ENCODE data around the gene ZNF333.

ZNF333 gene

DNA sequence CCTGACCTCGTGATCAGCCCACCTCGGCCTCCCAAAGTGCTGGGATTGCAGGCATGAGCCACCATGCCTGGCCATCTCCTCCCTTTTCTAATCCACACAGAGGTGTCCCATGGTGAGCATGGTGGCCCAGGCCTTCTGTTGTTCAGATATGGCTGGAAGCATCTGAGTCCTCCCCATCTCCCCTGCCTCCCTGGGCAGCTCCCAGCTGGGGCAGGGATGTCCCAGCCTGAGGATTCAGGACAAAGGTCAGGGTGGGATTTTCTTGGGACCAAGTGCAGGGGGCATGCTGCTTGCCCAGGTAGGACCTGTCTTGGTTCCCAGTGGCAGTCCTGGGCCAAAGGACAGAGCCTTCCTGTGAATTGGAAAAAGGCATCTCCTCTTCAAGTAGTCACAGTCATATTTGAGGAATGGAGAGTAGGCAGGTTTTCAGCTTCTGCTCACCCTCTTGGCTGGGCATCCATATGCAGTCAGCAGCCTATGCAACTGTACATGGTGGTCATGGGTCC lies 77.7 kb downstream of the ZNF333 start:
- Histone ChIP-seq H3K9me3 (no peaks in the 10 kb centered on the region), H3K36me3 (no peaks in the 10 kb centered on the region), H3K4me1 (no peaks in the 10 kb centered on the region), H3K27me3 (no peaks in the 10 kb centered on the region), H3K4me3 (ENCODE audit: low read depth, low read length) (no peak overlapping the region)
- TF ChIP-seq, protein P1, sequence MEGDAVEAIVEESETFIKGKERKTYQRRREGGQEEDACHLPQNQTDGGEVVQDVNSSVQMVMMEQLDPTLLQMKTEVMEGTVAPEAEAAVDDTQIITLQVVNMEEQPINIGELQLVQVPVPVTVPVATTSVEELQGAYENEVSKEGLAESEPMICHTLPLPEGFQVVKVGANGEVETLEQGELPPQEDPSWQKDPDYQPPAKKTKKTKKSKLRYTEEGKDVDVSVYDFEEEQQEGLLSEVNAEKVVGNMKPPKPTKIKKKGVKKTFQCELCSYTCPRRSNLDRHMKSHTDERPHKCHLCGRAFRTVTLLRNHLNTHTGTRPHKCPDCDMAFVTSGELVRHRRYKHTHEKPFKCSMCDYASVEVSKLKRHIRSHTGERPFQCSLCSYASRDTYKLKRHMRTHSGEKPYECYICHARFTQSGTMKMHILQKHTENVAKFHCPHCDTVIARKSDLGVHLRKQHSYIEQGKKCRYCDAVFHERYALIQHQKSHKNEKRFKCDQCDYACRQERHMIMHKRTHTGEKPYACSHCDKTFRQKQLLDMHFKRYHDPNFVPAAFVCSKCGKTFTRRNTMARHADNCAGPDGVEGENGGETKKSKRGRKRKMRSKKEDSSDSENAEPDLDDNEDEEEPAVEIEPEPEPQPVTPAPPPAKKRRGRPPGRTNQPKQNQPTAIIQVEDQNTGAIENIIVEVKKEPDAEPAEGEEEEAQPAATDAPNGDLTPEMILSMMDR (IDR thresholded peaks at IDR 0.05; ENCODE audit: low read depth, low read length): no peak
- no peak for DNase-seq

DNA sequence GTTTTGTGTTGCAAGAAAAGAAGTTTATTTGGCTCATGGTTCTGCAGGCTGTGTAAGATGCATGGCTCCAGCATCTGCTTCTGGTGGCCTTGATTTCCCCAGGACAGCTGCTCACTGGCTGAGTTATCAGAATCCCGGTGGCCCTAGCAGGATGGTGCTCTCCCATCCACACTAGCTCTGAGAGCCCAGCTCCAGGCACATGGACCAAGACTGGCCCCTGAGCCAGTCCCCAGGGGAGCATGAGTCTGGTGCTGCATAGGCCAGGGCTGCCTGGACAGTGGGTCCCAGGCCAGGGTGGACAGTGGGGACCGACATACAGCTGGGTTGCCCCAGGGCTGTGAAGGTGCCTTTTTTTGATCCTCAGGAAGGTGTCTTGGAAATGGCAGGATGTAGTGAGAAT lies 78.2 kb downstream of the ZNF333 start:
- TF ChIP-seq, protein P1 (IDR thresholded peaks at IDR 0.05; ENCODE audit: low read depth, low read length): no peak
- DNase-seq: no peak
- Histone ChIP-seq H3K4me3 (ENCODE audit: low read depth, low read length) (no peak overlapping the region), H3K4me1 (no peaks in the 10 kb centered on the region), H3K9me3 (no peaks in the 10 kb centered on the region), H3K27me3 (no peaks in the 10 kb centered on the region), H3K36me3 (no peaks in the 10 kb centered on the region)

DNA sequence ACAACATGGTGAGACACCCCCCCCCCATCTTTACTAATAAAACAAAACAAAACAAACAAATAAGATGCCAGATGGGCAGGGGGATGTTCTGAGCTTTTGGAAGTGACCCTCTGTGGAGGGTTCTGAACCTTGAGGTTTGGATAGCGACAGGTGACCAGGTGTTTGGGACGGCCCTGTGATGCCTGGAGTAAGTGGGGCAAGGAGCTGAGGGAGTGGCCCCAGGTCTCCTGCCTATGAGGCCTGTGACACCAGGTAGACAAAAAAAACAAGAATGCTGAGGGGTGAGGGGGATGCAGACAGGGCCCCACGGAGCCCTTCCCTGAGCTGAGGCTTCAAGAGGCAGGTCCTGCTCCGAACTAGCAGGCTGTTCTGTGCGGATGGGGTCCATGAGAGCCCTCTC lies 79.4 kb downstream of the ZNF333 start:
- Histone ChIP-seq H3K36me3 (no peaks in the 10 kb centered on the region), H3K4me1 (no peaks in the 10 kb centered on the region), H3K9me3 (no peaks in the 10 kb centered on the region), H3K27me3 (no peaks in the 10 kb centered on the region), H3K4me3 (ENCODE audit: low read depth, low read length) (no peak overlapping the region)
- TF ChIP-seq, protein P1 (IDR thresholded peaks at IDR 0.05; ENCODE audit: low read depth, low read length): no peak
- DNase-seq: no peak

DNA sequence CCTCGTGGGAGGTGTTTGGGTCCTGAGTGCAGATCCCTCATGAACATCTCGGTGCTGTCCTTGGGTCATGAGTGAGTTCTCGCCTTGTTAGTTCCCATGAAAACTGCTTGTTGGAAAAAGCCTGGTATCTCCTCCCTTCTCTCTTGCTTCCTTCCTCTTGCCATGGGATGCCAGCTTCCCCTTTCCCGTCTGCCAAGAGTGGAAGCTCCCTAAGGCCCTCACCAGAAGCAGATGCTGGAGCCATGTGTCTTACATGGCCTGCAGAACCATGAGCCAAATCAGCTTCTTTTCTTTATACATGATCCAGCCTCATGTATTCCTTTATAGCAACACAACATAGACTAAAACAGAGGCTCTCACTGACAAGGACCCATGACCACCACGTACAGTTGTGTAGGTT lies 80.3 kb downstream of the ZNF333 start:
- Histone ChIP-seq H3K4me3 (ENCODE audit: low read depth, low read length) (no peak overlapping the region), H3K36me3 (no peaks in the 10 kb centered on the region), H3K27me3 (no peaks in the 10 kb centered on the region), H3K9me3 (no peaks in the 10 kb centered on the region), H3K4me1 (no peaks in the 10 kb centered on the region)
- TF ChIP-seq, protein P1 (IDR thresholded peaks at IDR 0.05; ENCODE audit: low read depth, low read length): no peak
- DNase-seq: no peak

DNA sequence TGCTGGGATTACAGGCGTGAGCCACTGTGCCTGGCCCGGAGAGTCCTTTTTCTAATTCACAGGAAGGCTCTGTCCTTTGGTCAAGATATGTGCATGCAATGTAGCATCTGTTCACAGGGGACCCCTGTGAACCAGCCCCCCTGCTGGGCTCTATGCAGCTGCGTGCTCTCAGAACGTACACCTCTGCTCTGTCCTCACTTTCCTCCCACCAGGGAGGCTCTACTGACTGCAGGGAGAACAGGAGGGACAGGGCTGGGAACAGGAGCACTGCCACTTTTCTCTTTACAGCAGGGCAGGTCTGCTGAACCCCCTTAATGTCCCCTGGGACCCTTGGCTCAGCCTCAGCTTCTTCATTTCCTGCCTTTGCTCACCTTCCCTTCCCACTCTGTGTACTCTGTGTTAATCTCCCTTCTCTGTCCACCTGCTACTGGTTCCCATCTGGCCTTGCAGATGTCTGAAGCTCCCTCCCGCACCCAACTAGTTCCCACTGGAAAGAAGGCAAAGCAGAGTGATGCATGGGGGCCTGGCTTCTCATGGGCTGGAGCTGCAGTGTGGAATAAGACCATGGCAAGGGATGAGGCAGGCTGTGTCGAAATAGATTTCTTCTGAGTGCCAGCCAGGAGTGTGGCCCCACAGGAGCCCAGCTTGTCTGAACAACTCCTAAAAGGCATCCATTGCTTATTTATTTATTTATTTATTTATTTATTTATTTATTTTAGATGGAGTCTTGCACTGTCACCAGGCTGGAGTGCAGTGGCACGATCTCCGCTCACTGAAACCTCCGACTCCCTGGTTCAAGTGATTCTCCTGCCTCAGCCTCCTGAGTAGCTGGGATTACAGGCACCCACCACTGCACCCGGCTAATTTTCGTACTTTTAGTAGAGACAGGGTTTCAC lies 81.3 kb downstream of the ZNF333 start:
- TF ChIP-seq, protein P1 (IDR thresholded peaks at IDR 0.05; ENCODE audit: low read depth, low read length): no peak
- no peak overlapping the region for H3K4me3 ChIP-seq (ENCODE audit: low read depth, low read length)
- no peaks in the 10 kb centered on the region for H3K36me3 ChIP-seq
- no peaks in the 10 kb centered on the region for H3K9me3 ChIP-seq
- H3K4me1 ChIP-seq: no peaks in the 10 kb centered on the region
- no peaks in the 10 kb centered on the region for H3K27me3 ChIP-seq
- DNase-seq: no peak

DNA sequence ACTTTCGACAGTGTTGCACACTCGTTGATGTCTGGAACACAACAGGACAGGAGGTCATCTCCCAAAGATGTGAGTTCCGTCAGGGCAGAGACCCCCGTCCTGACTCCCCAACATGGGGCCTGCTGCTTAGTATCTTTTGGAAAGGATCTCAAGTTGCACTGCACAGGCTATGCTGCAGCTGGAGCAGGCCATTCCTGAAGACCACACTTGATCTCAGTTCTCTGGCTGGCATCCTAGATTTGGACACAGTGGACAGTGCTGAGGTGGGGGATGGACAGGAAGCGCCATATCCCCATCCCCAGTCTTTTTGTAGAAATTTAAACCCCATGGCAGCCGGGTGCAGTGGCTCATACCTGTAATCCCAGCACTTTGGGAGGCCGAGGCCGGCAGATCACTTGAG lies 82.6 kb downstream of the ZNF333 start:
- no peak for DNase-seq
- H3K4me1 ChIP-seq: no peaks in the 10 kb centered on the region
- TF ChIP-seq, protein P1 (IDR thresholded peaks at IDR 0.05; ENCODE audit: low read depth, low read length): no peak
- H3K4me3 ChIP-seq (ENCODE audit: low read depth, low read length): no peak overlapping the region
- no peaks in the 10 kb centered on the region for H3K9me3 ChIP-seq
- no peaks in the 10 kb centered on the region for H3K36me3 ChIP-seq
- no peaks in the 10 kb centered on the region for H3K27me3 ChIP-seq

All from BE2C (cell line).